GM20000 (cell line): ENCODE results near the gene HHIPL1.

Experiments
- DNase-seq: peaks from one replicate; pipeline ENCODE4 v3.0.0; 2012; ENCODE audit warnings: low spot score
- TF ChIP-seq, protein P1 (sequence below): IDR thresholded peaks from 2 replicates; pipeline ENCODE4 v1.5.1; 2012; ENCODE audit warnings: mild to moderate bottlenecking, control low read depth; ENCODE audit errors: extremely low read depth, missing control alignments

Gene HHIPL1

DNA sequence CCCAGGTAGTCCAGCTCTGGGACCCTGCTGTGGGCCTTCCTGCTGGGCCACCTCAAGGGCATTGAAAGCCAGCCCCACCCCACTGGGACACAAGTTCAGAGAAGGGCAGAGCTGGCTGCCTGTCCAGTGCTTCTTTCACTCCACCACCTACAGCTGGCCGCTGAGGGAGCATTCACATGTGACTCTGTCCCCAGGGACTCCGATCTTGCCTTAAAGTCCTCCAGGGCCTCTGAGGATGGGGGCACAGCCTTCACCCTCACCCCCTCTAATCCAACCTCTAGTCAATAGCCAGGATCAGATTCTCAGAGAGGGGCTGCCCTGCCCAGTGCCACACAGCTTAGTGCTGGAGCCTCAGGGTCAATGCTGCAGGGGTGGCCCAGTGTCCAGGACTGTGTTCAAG lies 34.2 kb downstream of the HHIPL1 start:
- TF ChIP-seq, protein P1, sequence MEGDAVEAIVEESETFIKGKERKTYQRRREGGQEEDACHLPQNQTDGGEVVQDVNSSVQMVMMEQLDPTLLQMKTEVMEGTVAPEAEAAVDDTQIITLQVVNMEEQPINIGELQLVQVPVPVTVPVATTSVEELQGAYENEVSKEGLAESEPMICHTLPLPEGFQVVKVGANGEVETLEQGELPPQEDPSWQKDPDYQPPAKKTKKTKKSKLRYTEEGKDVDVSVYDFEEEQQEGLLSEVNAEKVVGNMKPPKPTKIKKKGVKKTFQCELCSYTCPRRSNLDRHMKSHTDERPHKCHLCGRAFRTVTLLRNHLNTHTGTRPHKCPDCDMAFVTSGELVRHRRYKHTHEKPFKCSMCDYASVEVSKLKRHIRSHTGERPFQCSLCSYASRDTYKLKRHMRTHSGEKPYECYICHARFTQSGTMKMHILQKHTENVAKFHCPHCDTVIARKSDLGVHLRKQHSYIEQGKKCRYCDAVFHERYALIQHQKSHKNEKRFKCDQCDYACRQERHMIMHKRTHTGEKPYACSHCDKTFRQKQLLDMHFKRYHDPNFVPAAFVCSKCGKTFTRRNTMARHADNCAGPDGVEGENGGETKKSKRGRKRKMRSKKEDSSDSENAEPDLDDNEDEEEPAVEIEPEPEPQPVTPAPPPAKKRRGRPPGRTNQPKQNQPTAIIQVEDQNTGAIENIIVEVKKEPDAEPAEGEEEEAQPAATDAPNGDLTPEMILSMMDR: no peak
- DNase-seq: no peak

DNA sequence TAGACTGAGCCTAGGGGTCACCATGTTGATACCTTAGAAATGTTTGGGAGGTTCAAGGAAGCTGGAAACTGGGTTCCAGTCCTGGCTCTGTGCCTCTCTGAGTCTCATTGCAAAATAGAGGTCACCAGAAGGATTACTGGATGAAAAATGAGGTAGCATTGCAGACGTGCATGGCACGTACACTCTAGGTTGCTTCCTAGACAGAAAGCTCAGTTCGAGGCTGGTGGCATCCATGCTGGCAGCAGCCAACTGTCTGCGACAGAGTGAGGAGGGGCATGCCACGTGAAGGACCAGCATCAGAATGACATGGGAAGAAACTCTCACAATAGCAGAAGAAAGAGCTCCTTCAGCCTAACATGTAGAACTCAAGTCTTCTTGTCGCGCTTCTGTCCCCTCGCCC lies 34.6 kb downstream of the HHIPL1 start:
- TF ChIP-seq, protein P1: no peak
- DNase-seq: no peak

DNA sequence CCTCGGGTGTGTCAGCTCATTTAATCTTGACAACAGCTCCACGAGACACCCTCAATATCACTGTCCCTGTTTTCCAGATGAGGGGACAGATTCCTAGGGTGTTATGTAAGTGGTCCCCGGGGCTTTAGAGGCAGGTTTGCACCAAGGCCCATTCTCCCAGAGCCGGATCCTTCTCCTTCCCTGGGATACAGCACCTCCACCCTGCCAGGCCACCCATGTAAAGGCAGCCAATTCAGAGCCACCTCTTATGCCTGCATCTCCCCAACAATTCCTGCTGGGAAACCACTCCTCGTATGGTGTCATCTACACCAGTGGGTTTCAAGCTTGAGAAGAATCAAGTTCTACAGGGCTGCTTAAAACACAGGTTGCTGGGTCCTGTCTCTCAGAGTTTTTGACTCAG lies 35.1 kb downstream of the HHIPL1 start:
- TF ChIP-seq, protein P1: no peak
- DNase-seq: no peak

DNA sequence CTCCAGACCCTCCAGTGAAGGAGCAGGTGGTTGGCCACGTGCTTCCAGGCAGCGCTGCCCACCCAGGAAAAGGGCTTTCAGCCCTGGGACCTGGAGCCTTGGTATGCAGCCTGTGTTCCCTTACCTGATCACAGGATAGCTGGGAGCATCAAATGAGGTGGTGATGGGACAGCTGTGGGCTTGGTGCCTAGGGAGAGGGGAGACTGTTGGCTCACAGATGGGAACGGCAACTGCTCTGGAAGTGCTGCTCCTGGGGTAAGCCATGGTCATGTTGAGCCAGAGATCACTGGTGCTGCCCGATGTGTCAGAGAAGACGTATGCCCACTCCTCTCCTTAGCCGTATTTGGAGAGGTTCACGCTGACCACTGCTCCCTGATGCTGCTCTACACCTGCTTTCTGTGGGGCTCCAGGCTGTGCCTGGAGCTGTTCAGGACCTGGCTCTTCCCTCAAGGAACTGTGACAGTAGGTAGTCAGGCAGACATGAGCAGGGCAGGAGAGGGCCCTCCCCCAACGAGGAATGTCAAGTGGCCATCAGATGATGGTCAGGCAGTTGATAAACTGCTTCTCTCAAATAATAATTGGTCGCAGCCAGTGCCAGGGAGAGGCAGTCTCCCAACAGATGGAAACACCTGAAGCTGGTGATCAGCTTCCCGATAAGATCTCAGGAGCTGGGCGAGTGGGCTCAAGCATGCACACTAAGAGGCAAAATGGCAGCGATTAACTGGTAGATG lies 36.3 kb downstream of the HHIPL1 start:
- DNase-seq: no peak

DNA sequence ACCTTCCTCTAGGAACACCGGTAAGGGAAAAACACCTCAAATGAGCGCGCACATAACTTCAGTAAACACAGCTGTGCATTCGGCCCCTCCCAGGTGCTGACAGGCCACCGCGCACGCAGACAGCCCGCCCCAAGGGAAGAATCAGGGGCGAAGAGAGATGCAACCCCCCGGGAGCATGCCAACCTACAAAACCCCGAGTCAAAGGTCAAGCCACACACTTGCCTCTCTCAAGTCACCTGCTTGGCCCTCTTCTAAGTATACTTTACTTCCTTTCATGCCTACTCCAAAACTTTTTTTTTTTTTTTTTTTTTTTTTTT lies 36.9 kb downstream of the HHIPL1 start:
- DNase-seq: no peak

More for the DNA sequence above, 36.3 kb downstream of the HHIPL1 start:
- TF ChIP-seq, protein P1: no peak

DNA sequence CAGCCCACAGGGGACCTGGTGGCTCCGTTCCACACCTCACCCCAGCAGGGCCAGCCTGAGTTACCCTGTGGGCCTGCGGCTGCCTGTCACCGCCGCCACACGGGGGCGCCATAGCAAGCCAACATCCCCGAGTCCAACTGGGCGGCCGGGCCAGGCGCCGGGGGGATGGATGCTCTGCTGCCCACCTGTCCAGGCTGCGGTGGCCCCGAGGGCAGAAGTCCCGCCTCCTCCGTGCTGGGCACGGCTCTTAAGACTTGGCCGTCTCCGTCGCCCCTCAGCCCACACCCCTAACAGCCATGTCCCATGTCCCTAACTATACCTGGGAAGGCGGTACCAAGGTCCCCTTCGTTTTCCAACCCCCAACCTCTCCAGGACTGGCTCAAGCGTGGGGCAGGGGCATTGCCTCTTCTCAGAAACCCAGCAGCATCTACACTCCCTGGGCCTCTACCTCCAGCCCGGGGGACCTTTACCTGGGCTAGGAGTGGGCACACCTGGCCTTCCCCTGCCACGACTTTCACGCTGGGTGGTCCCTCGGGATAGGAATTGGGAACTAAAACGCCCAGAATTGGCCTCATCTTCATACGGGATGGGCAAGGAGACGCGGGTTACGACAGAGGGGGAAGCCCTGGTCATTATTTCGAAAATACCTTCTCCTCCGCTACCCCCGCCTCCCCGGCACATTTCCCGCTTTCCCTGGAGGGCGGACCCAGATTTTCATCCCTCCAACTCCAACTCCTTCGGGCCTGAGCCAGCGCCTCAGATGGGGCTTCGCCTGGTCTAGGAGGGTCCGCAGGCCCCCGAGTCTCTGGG lies 38.1 kb downstream of the HHIPL1 start:
- TF ChIP-seq, protein P1: peak; percentile 95
- peak; percentile 88 for DNase-seq

More for the DNA sequence above, 36.9 kb downstream of the HHIPL1 start:
- TF ChIP-seq, protein P1: no peak
